ENCODE measurements around the gene DICER1.
A peak's percentile ranks its signal among the peaks of the same experiment; 100 is the strongest.
"Not testable (repeated sequence)": the region's sequence is repeated elsewhere in the genome, so short reads cannot be mapped to it uniquely, and the experiment has no call there.

The DICER1 gene

GRCh38 chr14:95183532-95184412, 26.4 kb upstream of the DICER1 start:
- DNase-seq, result no peak

- no peak for DNase-seq
Measured at GRCh38 chr14:95183082-95183481, 25.8 kb upstream of the DICER1 start.

GRCh38 chr14:95182379-95182778, 25.1 kb upstream of the DICER1 start:
- no peak for DNase-seq

GRCh38 chr14:95180966-95181741, 23.8 kb upstream of the DICER1 start:
- no peak for DNase-seq

- not testable (repeated sequence) for DNase-seq
Measured at GRCh38 chr14:95175670-95176069, 18.3 kb upstream of the DICER1 start.

GRCh38 chr14:95174184-95174792, 17.0 kb upstream of the DICER1 start:
- no peak for DNase-seq

GRCh38 chr14:95173518-95173917, 16.2 kb upstream of the DICER1 start:
- no peak for DNase-seq

- no peak for DNase-seq
Measured at GRCh38 chr14:95167177-95167576, 9.8 kb upstream of the DICER1 start.

GRCh38 chr14:95165517-95165916, 8.2 kb upstream of the DICER1 start:
- DNase-seq, result no peak

- DNase-seq, result no peak
Measured at GRCh38 chr14:95164506-95164905, 7.2 kb upstream of the DICER1 start.

GRCh38 chr14:95163666-95164065, 6.3 kb upstream of the DICER1 start:
- DNase-seq, result no peak

GRCh38 chr14:95163132-95163531, 5.8 kb upstream of the DICER1 start:
- DNase-seq, result no peak

- no peak for DNase-seq
Measured at GRCh38 chr14:95162641-95163040, 5.3 kb upstream of the DICER1 start.

GRCh38 chr14:95157048-95157326, 342 bp downstream of the DICER1 start:
- no peak for DNase-seq

GRCh38 chr14:95156161-95157047, 925 bp downstream of the DICER1 start:
- peak; percentile 25 for DNase-seq

- DNase-seq, result no peak
Measured at GRCh38 chr14:95155045-95155444, 2.3 kb downstream of the DICER1 start.

GRCh38 chr14:95153866-95154265, 3.5 kb downstream of the DICER1 start:
- no peak for DNase-seq

GRCh38 chr14:95151561-95151960, 5.8 kb downstream of the DICER1 start:
- no peak for DNase-seq

GRCh38 chr14:95150910-95151309, 6.4 kb downstream of the DICER1 start:
- DNase-seq, result no peak

GRCh38 chr14:95149441-95149840, 7.9 kb downstream of the DICER1 start:
- no peak for DNase-seq

GRCh38 chr14:95147597-95147996, 9.7 kb downstream of the DICER1 start:
- no peak for DNase-seq

GRCh38 chr14:95146079-95146771, 11.1 kb downstream of the DICER1 start:
- peak; percentile 3 for DNase-seq
